ENCODE results near the gene CILP2. TPM values are rescaled to one million over a fixed set of nuclear protein-coding genes. Genes with fewer than 3 reads are reported as not detected.

The CILP2 gene
- total and polyA plus RNA-seq, 2 of the 4 experiments (the other 2 are of a cell fraction), result 0.18 to 0.87 TPM

GRCh38 chr19:19507354-19507753 lies 30.7 kb upstream of the CILP2 start:
- DNase-seq, result no peak
- H3K27me3 ChIP-seq (ENCODE audit: control insufficient read depth, insufficient read depth, low read length), result no peaks in the 10 kb centered on the region
- H4K91ac ChIP-seq (ENCODE audit: insufficient read depth, low read depth, low read length), result no peak overlapping the region
- no peak overlapping the region for H2BK15ac ChIP-seq (ENCODE audit: low read depth, low read length)
- H3K9ac ChIP-seq (ENCODE audit: low read depth, low read length), result no peak overlapping the region
- no peak for TF ChIP-seq FOS (IDR thresholded peaks at IDR 0.05; ENCODE audit: low read depth, low read length)
- TF ChIP-seq RFX5 (IDR thresholded peaks at IDR 0.05; ENCODE audit: low read depth, low read length), result no peak
- TF ChIP-seq RCOR1 (IDR thresholded peaks at IDR 0.05; ENCODE audit: insufficient replicate concordance, low read length), result no peak
- no peak for TF ChIP-seq BHLHE40 (IDR thresholded peaks at IDR 0.05; ENCODE audit: low read depth, low read length)
- no peak for TF ChIP-seq USF2 (IDR thresholded peaks at IDR 0.05; ENCODE audit: low read depth, low read length)
- TF ChIP-seq MAFK (IDR thresholded peaks at IDR 0.05; ENCODE audit: low read depth, low read length), result no peak
- TF ChIP-seq MXI1 (IDR thresholded peaks at IDR 0.05; ENCODE audit: borderline replicate concordance, low read depth, low read length), result no peak
- no peak overlapping the region for H2BK120ac ChIP-seq (ENCODE audit: low read depth, low read length)
- no peak overlapping the region for H3K23ac ChIP-seq (ENCODE audit: low read depth, low read length)
- H2AFZ ChIP-seq (replicated peaks; ENCODE audit: low read length, poor library complexity), result no peak overlapping the region
- peaks cover 39% of the 10 kb centered on the region for H3K36me3 ChIP-seq (ENCODE audit: control insufficient read depth, insufficient read depth, low read length)
- peaks cover 0 to 3% of the 10 kb centered on the region in 2 experiments; a peak in 2 of 4 replicates for H3K79me1 ChIP-seq (ENCODE audit: low read depth in 1 of 2, low read length in 2 of 2)
- no peak overlapping the region for H3K4me2 ChIP-seq (ENCODE audit: low read depth, low read length)
- CTCF ChIA-PET, result interaction anchor here (1.1 kb wide), 1 partner anchor 165 kb away, joined by 3 read pairs; no protein-coding TSS in a partner anchor
- no peak overlapping the region for H3K18ac ChIP-seq (ENCODE audit: low read depth, low read length)
- no TSS peak for BruUV-seq (replicated peaks)
- dilution Hi-C loops (cut with HindIII; ENCODE audit: low sequenced_read_pairs, unreplicated experiment), result no loop called here
- no peak overlapping the region for H2BK20ac ChIP-seq (ENCODE audit: low read depth, low read length)
- no peak overlapping the region for H3K4me3 ChIP-seq (ENCODE audit: insufficient read depth, low read depth, low read length)
- no peak overlapping the region for H2AK9ac ChIP-seq (replicated peaks; ENCODE audit: low read depth, low read length, poor library complexity)
- peaks cover 5% of the 10 kb centered on the region; the same call in 1 of the 2 replicates for H3K9me1 ChIP-seq (ENCODE audit: insufficient read depth, low read length)
- no peak overlapping the region for H3K56ac ChIP-seq (ENCODE audit: extremely low read depth, insufficient read depth, low read length)
- no peaks in the 10 kb centered on the region for H3K4me1 ChIP-seq (ENCODE audit: control insufficient read depth, insufficient read depth, low read length)
- WGBS, 2 experiments (ENCODE audit: extremely low coverage in 2 of 2, insufficient read length in 1 of 2), result 100% methylated on average over 2 of the region's 8 CpGs; no CpG with 5 or more reads in 1 of the 2 experiments
- H2BK5ac ChIP-seq (ENCODE audit: low read depth, low read length, poor library complexity, severe bottlenecking), result no peak overlapping the region
- no peaks in the 10 kb centered on the region for H3K9me3 ChIP-seq (ENCODE audit: control insufficient read depth, insufficient read depth, low read length)
- POLR2A ChIA-PET (ENCODE audit: unreplicated experiment), result no interaction called here
- no peak overlapping the region for H3K4ac ChIP-seq (ENCODE audit: low read depth, low read length)
- no peaks in the 10 kb centered on the region; the same call in 1 of the 2 replicates for H4K20me1 ChIP-seq (ENCODE audit: insufficient read depth, low read length)
- H4K8ac ChIP-seq (ENCODE audit: low read depth in 2 of 2, low read length in 2 of 2), result no peak overlapping the region
- no peak for ATAC-seq (ENCODE audit: low read depth)
- in situ Hi-C loops (cut with MboI; ENCODE audit: low sequenced_read_pairs), result no loop called here
- H4K5ac ChIP-seq (ENCODE audit: low read depth, low read length), result no peak overlapping the region
- H2AK5ac ChIP-seq (ENCODE audit: low read depth, low read length), result no peak overlapping the region
- no peak overlapping the region for H3K14ac ChIP-seq (replicated peaks; ENCODE audit: low read depth, low read length)
- no peak overlapping the region for H3K27ac ChIP-seq (ENCODE audit: insufficient read depth, low read length)
- intact Hi-C loops (cut with micrococcal nuclease), result no loop called here

All from IMR-90 (cell line).